KMS-11 (cell line): ENCODE data around the gene RSPH1.

Experiments
- H2AFZ ChIP-seq: fragments of 200-600 bp; sonication (generic); 2 replicates; pipeline ENCODE4 v1.6.1; 2016; ENCODE audit warnings: antibody characterized with exemption, mixed run types, low read depth
- H3K27ac ChIP-seq: fragments of 200-600 bp; sonication (generic); 2 replicates; pipeline ENCODE4 v1.6.1; 2016; ENCODE audit warnings: mild to moderate bottlenecking, mixed run types
- H3K27me3 ChIP-seq: fragments of 200-600 bp; sonication (generic); 2 replicates; pipeline ENCODE4 v1.6.1; 2017; ENCODE audit warnings: mild to moderate bottlenecking, low read depth, mixed run types, moderate library complexity; ENCODE audit not compliant: insufficient read depth
- H3K36me3 ChIP-seq: fragments of 200-600 bp; sonication (generic); 2 replicates; pipeline ENCODE4 v1.6.1; 2017; ENCODE audit warnings: mild to moderate bottlenecking, mixed run types; ENCODE audit not compliant: insufficient read depth
- H3K4me1 ChIP-seq: fragments of 200-600 bp; sonication (generic); 2 replicates; pipeline ENCODE4 v1.6.1; 2016; ENCODE audit warnings: mild to moderate bottlenecking, low read depth, mixed run types; ENCODE audit not compliant: poor library complexity, severe bottlenecking
- H3K4me2 ChIP-seq: fragments of 200-600 bp; sonication (generic); 2 replicates; pipeline ENCODE4 v1.7.0; 2016; ENCODE audit warnings: mild to moderate bottlenecking, mixed run types
- H3K4me3 ChIP-seq: fragments of 200-600 bp; sonication (generic); IDR thresholded peaks from 2 replicates; pipeline ENCODE4 v1.6.1; 2017; ENCODE audit warnings: low read depth, low read length, mixed read lengths; ENCODE audit not compliant: insufficient read depth
- H3K79me2 ChIP-seq: fragments of 200-600 bp; sonication (generic); 2 replicates; pipeline ENCODE4 v1.6.1; 2016; ENCODE audit warnings: low read depth, mixed run types; ENCODE audit not compliant: insufficient read depth
- H3K9ac ChIP-seq: fragments of 200-600 bp; sonication (generic); 2 replicates; pipeline ENCODE4 v1.6.1; 2016; ENCODE audit warnings: mild to moderate bottlenecking, mixed run types
- H4K20me1 ChIP-seq: fragments of 200-600 bp; sonication (generic); 2 replicates; pipeline ENCODE4 v1.6.1; 2016; ENCODE audit warnings: mild to moderate bottlenecking, mixed run types; ENCODE audit not compliant: insufficient read depth
- TF ChIP-seq, protein P1 (sequence below): fragments of 200-600 bp; sonication (generic); conservative IDR thresholded peaks from 2 replicates; pipeline ENCODE4 v1.6.1; 2017; ENCODE audit warnings: low read depth, mild to moderate bottlenecking, antibody characterized with exemption, low read length, moderate library complexity, mixed read lengths

RSPH1 gene

GRCh38 chr21:42531771-42532170 lies 35.7 kb upstream of the RSPH1 start:
- TF ChIP-seq, protein P1, sequence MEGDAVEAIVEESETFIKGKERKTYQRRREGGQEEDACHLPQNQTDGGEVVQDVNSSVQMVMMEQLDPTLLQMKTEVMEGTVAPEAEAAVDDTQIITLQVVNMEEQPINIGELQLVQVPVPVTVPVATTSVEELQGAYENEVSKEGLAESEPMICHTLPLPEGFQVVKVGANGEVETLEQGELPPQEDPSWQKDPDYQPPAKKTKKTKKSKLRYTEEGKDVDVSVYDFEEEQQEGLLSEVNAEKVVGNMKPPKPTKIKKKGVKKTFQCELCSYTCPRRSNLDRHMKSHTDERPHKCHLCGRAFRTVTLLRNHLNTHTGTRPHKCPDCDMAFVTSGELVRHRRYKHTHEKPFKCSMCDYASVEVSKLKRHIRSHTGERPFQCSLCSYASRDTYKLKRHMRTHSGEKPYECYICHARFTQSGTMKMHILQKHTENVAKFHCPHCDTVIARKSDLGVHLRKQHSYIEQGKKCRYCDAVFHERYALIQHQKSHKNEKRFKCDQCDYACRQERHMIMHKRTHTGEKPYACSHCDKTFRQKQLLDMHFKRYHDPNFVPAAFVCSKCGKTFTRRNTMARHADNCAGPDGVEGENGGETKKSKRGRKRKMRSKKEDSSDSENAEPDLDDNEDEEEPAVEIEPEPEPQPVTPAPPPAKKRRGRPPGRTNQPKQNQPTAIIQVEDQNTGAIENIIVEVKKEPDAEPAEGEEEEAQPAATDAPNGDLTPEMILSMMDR, result no peak
- Histone ChIP-seq H2AFZ (no peak overlapping the region), H4K20me1 (no peaks in the 10 kb centered on the region), H3K27ac (no peak overlapping the region), H3K4me2 (no peak overlapping the region), H3K4me3 (no peak overlapping the region), H3K36me3 (no peaks in the 10 kb centered on the region), H3K27me3 (no peaks in the 10 kb centered on the region), H3K79me2 (no peaks in the 10 kb centered on the region), H3K9ac (no peak overlapping the region), H3K4me1 (peaks cover 31% of the 10 kb centered on the region)

- Histone ChIP-seq H2AFZ (no peak overlapping the region), H3K4me2 (no peak overlapping the region), H3K4me3 (no peak overlapping the region), H3K4me1 (peaks cover 47% of the 10 kb centered on the region), H3K27ac (no peak overlapping the region), H3K27me3 (no peaks in the 10 kb centered on the region), H3K36me3 (no peaks in the 10 kb centered on the region), H4K20me1 (no peaks in the 10 kb centered on the region), H3K9ac (no peak overlapping the region), H3K79me2 (no peaks in the 10 kb centered on the region)
- TF ChIP-seq, protein P1, result no peak
Measured at GRCh38 chr21:42530167-42530518, 34.1 kb upstream of the RSPH1 start.

DNA sequence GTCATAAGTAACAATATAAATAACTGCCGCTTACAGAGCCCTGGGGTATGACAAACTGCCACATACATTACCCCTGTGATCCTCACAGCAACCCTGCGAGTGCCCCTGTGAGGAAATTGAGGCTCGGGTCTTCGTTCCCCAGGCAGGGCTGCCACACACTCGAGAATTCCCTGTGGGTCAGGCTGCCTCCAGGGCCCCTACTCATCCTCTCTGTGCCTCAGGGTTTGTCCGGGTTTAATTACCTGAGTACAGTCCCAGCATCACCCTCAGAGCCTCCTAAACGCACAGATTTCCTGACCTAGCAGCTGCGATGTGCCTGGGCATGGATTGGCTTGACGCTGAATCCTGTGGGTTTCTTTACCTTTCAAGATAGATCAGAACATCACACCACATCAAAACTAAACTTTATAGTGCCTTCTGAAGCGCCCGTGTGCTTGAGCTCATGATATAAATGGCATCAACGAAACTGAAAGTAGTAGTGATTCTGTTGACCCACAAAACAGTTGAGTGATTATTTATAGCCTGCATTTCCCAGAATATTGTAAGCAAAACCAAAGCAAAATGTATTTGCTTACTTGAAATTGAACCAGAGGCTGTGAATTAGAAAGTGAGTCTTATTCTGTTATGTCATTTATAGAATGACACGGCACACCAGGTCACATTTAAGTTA lies 31.6 kb upstream of the RSPH1 start:
- Histone ChIP-seq H3K79me2 (no peaks in the 10 kb centered on the region), H3K4me2 (peak overlapping the region; percentile 83), H3K27ac (peak overlapping the region; percentile 83), H3K4me1 (peaks cover 69% of the 10 kb centered on the region), H3K27me3 (no peaks in the 10 kb centered on the region), H2AFZ (peak overlapping the region; percentile 38; the same call in 1 of the 2 replicates), H4K20me1 (no peaks in the 10 kb centered on the region), H3K4me3 (peak overlapping the region; percentile 50), H3K9ac (peak overlapping the region; percentile 50; the same call in 1 of the 2 replicates), H3K36me3 (no peaks in the 10 kb centered on the region)
- TF ChIP-seq, protein P1, result no peak

DNA sequence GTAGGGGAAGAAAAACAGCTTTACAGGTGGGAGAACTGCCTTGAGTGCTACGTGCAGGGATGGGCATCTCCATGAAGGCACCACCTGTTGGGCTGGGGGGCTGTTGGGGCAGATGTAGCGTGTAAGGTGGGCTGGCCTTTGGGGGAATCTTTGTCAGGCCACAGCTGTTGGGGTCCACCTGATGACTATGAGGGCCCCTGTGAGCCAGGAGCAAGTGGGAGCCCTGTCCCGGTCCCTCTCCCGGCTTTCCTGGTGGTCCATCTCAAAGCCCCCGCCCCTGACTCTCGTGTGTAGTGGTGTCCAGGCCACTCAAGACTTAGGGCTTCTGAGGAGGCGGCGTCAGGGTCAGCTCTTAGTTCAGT lies 31.1 kb upstream of the RSPH1 start:
- Histone ChIP-seq H3K9ac (peak overlapping the region; percentile 50; the same call in 1 of the 2 replicates), H3K27ac (peak overlapping the region; percentile 83), H3K4me2 (peak overlapping the region; percentile 83), H3K79me2 (no peaks in the 10 kb centered on the region), H4K20me1 (no peaks in the 10 kb centered on the region), H2AFZ (peak overlapping the region; percentile 38; the same call in 1 of the 2 replicates), H3K36me3 (no peaks in the 10 kb centered on the region), H3K4me1 (peaks cover 73% of the 10 kb centered on the region), H3K4me3 (no peak overlapping the region), H3K27me3 (no peaks in the 10 kb centered on the region)
- TF ChIP-seq, protein P1, result no peak
